Liver (tissue), 3 donors: ENCODE data around the gene SORCS2.

Experiments used
- NR2F2 ChIP-seq: IDR thresholded peaks from 2 replicates; pipeline ENCODE4 v1.6.1; 2016; ENCODE audit warnings: antibody characterized with exemption
- RXRA ChIP-seq, 2 donors: IDR thresholded peaks; 2 replicates each; pipeline ENCODE4 v1.6.1; 2017 to 2018; ENCODE audit warnings: antibody characterized with exemption in 2 of 2, mild to moderate bottlenecking in 1 of 2
- TF ChIP-seq, protein P1 (sequence below): fragments of 150-350 bp; IDR thresholded peaks from 2 replicates; pipeline ENCODE4 v1.5.1; 2017; ENCODE audit warnings: improper control_type of control experiment, low read depth, low read length; ENCODE audit not compliant: missing input control
- TF ChIP-seq, protein P2 (sequence below): IDR thresholded peaks from 2 replicates; pipeline ENCODE4 v1.6.1; 2016; ENCODE audit warnings: antibody characterized with exemption
- donor health status: healthy.
- donor health status: healthy.

DNA sequence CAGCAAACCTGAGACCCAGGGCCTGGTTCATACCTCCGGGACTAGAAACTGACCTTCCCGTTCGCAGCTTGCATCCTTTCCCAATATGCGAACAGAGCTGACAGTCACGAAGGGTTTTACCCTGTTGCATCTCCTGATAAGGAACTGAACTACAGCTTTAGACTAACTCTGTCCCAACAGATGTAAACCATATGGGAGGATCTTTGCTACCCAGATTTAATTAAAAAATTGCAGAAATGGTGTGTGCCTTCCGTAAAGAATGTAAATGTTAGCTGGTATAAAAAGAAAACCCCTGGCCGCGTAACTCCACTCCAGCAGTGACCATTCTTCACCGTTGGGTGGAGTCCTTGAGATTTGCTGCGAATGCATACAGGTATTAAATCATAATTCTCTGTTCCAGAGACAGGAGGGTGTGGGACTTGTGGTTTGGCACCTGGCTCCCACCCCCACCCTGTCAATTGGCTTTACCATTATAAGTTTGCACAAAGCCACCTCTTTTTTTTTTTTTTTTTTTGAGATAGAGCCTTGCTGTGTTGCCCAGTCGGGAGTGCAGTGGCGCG, 40.6 kb upstream of the SORCS2 start:
- TF ChIP-seq, protein P1, sequence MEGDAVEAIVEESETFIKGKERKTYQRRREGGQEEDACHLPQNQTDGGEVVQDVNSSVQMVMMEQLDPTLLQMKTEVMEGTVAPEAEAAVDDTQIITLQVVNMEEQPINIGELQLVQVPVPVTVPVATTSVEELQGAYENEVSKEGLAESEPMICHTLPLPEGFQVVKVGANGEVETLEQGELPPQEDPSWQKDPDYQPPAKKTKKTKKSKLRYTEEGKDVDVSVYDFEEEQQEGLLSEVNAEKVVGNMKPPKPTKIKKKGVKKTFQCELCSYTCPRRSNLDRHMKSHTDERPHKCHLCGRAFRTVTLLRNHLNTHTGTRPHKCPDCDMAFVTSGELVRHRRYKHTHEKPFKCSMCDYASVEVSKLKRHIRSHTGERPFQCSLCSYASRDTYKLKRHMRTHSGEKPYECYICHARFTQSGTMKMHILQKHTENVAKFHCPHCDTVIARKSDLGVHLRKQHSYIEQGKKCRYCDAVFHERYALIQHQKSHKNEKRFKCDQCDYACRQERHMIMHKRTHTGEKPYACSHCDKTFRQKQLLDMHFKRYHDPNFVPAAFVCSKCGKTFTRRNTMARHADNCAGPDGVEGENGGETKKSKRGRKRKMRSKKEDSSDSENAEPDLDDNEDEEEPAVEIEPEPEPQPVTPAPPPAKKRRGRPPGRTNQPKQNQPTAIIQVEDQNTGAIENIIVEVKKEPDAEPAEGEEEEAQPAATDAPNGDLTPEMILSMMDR: peak; percentile 8
- TF ChIP-seq, protein P2, sequence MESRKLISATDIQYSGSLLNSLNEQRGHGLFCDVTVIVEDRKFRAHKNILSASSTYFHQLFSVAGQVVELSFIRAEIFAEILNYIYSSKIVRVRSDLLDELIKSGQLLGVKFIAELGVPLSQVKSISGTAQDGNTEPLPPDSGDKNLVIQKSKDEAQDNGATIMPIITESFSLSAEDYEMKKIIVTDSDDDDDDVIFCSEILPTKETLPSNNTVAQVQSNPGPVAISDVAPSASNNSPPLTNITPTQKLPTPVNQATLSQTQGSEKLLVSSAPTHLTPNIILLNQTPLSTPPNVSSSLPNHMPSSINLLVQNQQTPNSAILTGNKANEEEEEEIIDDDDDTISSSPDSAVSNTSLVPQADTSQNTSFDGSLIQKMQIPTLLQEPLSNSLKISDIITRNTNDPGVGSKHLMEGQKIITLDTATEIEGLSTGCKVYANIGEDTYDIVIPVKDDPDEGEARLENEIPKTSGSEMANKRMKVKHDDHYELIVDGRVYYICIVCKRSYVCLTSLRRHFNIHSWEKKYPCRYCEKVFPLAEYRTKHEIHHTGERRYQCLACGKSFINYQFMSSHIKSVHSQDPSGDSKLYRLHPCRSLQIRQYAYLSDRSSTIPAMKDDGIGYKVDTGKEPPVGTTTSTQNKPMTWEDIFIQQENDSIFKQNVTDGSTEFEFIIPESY: no peak
- TF ChIP-seq NR2F2 (no peak), RXRA (IDR thresholded peaks at IDR 0.05) (no peak)
